BE2C (cell line): ENCODE results near the gene FMN2.

Experiments
- DNase-seq: peaks from one replicate; pipeline ENCODE4 v3.0.0-alpha.2; 2020
- H3K27me3 ChIP-seq: fragments of 250-450 bp; sonication (Bioruptor Pico); 2 replicates; pipeline ENCODE4 v1.5.1; 2020; ENCODE audit warnings: mild to moderate bottlenecking
- H3K36me3 ChIP-seq: fragments of 250-450 bp; sonication (Bioruptor Pico); 2 replicates; pipeline ENCODE4 v1.5.1; 2020; ENCODE audit warnings: mild to moderate bottlenecking
- H3K4me1 ChIP-seq: fragments of 250-450 bp; sonication (Bioruptor Pico); 2 replicates; pipeline ENCODE4 v1.5.1; 2020
- H3K4me3 ChIP-seq: 2 replicates; pipeline ENCODE4 v1.5.1; 2011; ENCODE audit warnings: low read depth, low read length
- H3K9me3 ChIP-seq: fragments of 250-450 bp; sonication (Bioruptor Pico); 2 replicates; pipeline ENCODE4 v1.5.1; 2020
- CTCF ChIP-seq: IDR thresholded peaks from 2 replicates; pipeline ENCODE4 v1.5.1; 2012; ENCODE audit warnings: mild to moderate bottlenecking, low read depth, low read length

Gene FMN2

GRCh38 chr1:240524356-240525069 lies 432.8 kb downstream of the FMN2 start:
- TF ChIP-seq CTCF, result no peak
- H3K4me3 ChIP-seq, result no peak overlapping the region
- no peaks in the 10 kb centered on the region for H3K4me1 ChIP-seq
- no peaks in the 10 kb centered on the region for H3K36me3 ChIP-seq
- no peaks in the 10 kb centered on the region for H3K27me3 ChIP-seq
- H3K9me3 ChIP-seq, result no peaks in the 10 kb centered on the region
- DNase-seq, result no peak
